ENCODE results near the gene LCE2C.
"Not testable (repeated sequence)": the region's sequence is repeated elsewhere in the genome, so short reads cannot be mapped to it uniquely, and the experiment has no call there.

The LCE2C gene

GRCh38 chr1:152674983-152675382 is at the start of gene LCE2C:
Gene LCE2C, plus strand, starts transcription at chr1:152675279. Its CDS starts 737 bp downstream, at chr1:152676016.
- in situ Hi-C loops (cut with HindIII; ENCODE audit: low sequenced_read_pairs), result not testable (repeated sequence)

DNA sequence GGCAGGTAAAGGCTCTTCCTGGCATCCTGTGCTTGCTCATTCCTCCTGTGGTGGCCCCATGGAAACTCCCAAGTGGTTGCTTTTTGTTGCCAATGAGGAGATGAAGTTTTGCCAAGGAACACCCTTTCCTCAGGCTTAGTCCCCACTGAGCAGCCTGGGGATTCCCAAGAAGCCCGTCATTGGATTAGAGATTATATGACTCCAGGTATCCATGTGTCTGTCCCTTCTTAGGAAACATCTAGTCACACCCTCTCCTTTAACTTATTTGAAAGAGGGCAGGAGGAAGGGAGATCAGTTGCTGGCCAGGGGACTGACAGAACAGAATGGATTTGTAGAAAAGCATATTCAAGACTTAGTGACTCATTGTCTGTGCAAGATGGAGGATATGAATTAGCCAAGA is 48.3 kb upstream of the LCE2C start:
- in situ Hi-C loops (cut with HindIII; ENCODE audit: low sequenced_read_pairs), result no loop called here

- in situ Hi-C loops (cut with HindIII; ENCODE audit: low sequenced_read_pairs), result no loop called here
These were observed 44.5 kb upstream of the LCE2C start for GRCh38 chr1:152630596-152630995.

- in situ Hi-C loops (cut with HindIII; ENCODE audit: low sequenced_read_pairs), result no loop called here
These were observed 34.7 kb upstream of the LCE2C start for GRCh38 chr1:152640351-152640750.

DNA sequence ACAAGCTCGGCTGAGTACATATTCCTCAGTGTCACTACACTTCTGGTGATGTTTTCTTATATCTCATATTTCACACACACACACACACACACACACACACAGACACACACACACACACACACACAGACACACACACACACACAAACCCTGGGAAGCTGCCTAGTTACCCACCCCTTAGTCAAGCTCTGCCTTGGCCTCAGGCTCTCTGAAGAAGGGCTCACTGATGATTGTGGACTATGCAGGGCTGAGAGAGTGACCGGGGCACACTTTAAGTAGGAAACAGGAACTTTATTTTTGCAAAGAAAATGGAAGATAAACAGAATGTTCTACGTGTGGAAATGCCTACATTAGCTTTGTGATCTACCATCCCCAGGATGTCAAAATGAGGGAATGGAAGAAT is 31.1 kb upstream of the LCE2C start:
- in situ Hi-C loops (cut with HindIII; ENCODE audit: low sequenced_read_pairs), result no loop called here

DNA sequence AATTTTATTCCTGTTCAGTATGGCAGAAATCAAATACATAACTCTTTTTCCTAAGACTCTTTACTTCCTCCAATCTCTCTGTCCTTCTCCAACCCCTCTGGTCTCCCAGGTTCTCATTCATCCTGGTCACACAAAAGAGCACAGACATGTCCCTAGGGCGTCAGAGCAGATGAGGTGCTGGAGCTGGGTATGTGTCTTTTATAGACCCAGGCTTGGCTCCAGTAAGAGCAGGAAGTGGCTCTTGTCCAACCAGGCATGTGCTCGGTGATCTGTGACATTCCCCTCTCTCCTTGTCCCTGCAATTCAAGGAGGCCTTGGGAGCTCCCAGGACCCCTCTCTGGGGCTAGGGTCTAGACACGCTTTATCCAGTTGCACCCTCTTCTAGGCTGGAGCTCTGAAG is 29.9 kb upstream of the LCE2C start:
- in situ Hi-C loops (cut with HindIII; ENCODE audit: low sequenced_read_pairs), result no loop called here

- in situ Hi-C loops (cut with HindIII; ENCODE audit: low sequenced_read_pairs), result no loop called here
These were observed 28.4 kb upstream of the LCE2C start for GRCh38 chr1:152646656-152647055.

- in situ Hi-C loops (cut with HindIII; ENCODE audit: low sequenced_read_pairs), result no loop called here
These were observed 21.0 kb upstream of the LCE2C start for GRCh38 chr1:152654110-152654509.

DNA sequence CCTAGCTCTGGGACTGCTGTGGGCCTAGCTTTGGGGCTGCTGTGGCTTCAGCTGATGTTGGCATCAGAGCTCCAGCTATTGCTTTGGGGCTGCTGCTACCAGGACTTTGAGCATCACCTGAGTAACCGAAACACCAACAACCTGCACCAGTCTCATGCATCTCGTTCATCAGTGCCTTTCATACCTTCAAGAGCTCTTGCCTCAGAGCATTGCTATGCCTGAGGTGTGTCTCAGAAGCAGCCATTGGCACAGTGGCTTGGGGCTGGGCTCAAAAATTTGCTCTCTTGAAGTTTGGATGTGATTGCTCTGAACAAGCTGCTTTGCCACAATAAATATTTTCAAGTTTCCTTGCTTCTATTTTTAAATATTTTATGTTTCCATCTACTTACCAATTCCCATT is 18.6 kb upstream of the LCE2C start:
- in situ Hi-C loops (cut with HindIII; ENCODE audit: low sequenced_read_pairs), result no loop called here

DNA sequence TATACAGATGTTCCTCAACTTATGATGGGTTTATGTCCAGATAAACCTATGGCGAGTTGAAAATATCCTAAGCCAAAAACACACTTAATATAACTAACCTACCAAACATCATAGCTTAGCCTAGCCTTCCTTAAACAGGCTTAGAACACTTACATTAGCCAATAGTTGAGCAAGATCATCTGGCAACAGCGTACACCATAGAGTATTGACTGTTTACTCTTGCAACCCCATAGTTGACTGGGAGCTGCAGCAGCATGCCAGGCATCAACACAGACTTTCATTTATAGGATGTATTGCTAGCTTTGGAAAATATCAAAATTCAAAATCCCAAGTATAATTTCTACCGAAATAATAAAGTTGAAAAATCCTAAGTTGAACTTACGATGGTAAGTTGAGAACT is 17.4 kb upstream of the LCE2C start:
- in situ Hi-C loops (cut with HindIII; ENCODE audit: low sequenced_read_pairs), result no loop called here

DNA sequence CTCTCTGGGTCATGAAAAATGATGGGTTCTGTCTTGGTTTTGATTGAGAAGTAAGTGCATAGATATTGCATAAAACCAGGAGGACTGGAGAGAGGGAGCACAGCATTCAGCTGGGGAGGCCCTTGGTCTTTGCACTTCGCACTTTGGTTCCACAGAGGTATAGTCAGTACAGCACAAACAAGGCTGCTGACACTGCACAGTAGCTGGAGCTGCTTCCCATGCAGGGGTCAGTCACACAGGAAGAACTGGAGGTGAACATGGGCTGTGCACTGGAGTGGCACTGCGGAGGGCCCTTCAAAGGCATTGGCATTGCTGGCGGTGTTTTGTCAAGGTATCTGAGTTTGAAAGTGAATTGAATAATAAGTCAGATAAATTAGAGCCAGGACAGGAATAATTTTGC is 16.4 kb upstream of the LCE2C start:
- in situ Hi-C loops (cut with HindIII; ENCODE audit: low sequenced_read_pairs), result no loop called here

- in situ Hi-C loops (cut with HindIII; ENCODE audit: low sequenced_read_pairs), result no loop called here
These were observed 12.0 kb upstream of the LCE2C start, which contains the start of gene LCE2D for GRCh38 chr1:152663098-152663497. Gene LCE2D, plus strand, starts transcription at chr1:152663380. Its CDS starts 726 bp downstream, at chr1:152664106.

DNA sequence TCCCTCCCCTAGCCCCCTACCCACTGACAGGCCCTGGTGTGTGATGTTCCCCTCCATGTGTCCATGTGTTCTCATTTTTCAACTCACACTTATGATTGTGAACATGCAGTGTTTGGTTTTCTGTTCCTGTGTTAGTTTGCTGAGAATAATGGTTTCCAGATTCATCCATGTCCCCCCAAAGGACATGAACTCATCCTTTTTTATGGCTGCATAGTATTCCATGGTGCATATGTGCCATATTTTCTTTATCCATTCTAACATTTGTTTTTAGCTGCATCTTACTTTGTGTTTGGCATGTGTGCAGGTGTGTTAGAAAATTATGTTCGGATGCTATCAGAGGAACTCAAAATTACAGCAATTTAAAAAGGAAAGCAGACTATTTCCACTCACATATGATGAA is 8.9 kb upstream of the LCE2C start:
- in situ Hi-C loops (cut with HindIII; ENCODE audit: low sequenced_read_pairs), result not testable (repeated sequence)

DNA sequence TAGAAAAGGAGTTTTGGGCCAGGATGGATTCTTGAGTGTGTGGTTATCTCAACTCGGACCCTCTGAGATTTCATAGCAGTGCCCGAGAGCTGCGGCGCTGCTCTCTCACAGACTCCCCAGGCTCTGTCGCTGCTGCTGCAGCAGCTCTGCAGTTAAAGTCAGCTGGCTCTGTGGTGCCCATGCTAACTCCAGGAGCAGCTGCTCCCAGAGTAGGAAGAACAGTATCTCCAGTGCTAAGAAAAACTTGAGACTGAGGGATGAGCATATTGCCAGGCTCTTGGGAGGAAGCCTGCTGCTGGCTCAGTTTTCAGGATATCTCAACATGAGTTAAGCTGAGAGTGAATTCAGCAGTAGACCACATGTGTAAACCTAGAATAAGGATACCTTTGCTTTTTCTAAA is 7.4 kb upstream of the LCE2C start:
- in situ Hi-C loops (cut with HindIII; ENCODE audit: low sequenced_read_pairs), result no loop called here

GRCh38 chr1:152673016-152673415 is 2.1 kb upstream of the LCE2C start:
- in situ Hi-C loops (cut with HindIII; ENCODE audit: low sequenced_read_pairs), result no loop called here

DNA sequence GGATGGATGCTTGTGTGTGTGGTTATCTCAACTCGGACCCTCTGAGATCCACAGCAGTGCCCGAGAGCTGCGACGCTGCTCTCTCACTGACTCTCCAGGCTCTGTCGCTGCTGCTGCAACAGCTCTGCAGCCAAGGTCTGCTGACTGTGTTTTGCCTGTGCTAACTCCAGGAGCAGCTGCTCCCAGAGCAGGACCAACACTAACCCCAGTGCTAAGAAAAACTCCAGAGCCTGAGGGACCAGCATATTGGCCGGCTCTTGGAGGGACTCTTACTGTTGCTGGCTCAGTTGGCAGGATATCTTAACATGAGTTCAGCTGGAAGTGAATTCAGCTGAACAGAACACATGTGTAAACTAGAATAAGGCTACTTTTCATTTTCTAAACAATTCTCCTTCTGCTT is 4.4 kb downstream of the LCE2C start:
- in situ Hi-C loops (cut with HindIII; ENCODE audit: low sequenced_read_pairs), result no loop called here

- in situ Hi-C loops (cut with HindIII; ENCODE audit: low sequenced_read_pairs), result no loop called here
These were observed 6.5 kb downstream of the LCE2C start for GRCh38 chr1:152681616-152682015.

DNA sequence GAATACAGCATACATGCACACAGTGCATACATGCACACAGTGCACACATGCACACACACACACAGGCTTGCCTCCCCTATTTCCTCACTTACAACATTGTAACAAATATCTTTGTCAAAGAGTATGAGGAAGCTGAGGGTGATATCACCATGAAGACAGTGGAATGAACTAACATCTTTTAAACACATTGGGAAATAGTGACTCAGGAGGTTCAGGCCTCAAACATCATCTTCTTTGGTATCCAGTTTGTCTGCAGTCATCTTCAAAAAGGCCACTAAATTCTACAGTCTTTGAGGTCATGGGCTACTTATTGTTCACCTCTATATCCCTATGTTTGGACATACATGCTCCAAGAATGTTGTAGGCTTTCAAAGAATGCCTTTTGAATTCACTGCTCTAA is 8.8 kb downstream of the LCE2C start:
- in situ Hi-C loops (cut with HindIII; ENCODE audit: low sequenced_read_pairs), result no loop called here

GRCh38 chr1:152685823-152686222 is 10.7 kb downstream of the LCE2C start, which contains the start of gene LCE2B:
Gene LCE2B, plus strand, starts transcription at chr1:152686123. Its CDS starts 721 bp downstream, at chr1:152686844.
- in situ Hi-C loops (cut with HindIII; ENCODE audit: low sequenced_read_pairs), result not testable (repeated sequence)

- in situ Hi-C loops (cut with HindIII; ENCODE audit: low sequenced_read_pairs), result loop anchor here (5.0 kb wide), 1 partner anchor 69 kb away; no protein-coding TSS in a partner anchor
These were observed 22.9 kb downstream of the LCE2C start, which contains the start of gene LCE2A for GRCh38 chr1:152697701-152698600. Gene LCE2A, plus strand, starts transcription at chr1:152698345. Its CDS starts 557 bp downstream, at chr1:152698902.

- in situ Hi-C loops (cut with HindIII; ENCODE audit: low sequenced_read_pairs), result loop anchor here (5.0 kb wide), 1 partner anchor 68 kb away; no protein-coding TSS in a partner anchor
These were observed 24.7 kb downstream of the LCE2C start for GRCh38 chr1:152699746-152700145.

DNA sequence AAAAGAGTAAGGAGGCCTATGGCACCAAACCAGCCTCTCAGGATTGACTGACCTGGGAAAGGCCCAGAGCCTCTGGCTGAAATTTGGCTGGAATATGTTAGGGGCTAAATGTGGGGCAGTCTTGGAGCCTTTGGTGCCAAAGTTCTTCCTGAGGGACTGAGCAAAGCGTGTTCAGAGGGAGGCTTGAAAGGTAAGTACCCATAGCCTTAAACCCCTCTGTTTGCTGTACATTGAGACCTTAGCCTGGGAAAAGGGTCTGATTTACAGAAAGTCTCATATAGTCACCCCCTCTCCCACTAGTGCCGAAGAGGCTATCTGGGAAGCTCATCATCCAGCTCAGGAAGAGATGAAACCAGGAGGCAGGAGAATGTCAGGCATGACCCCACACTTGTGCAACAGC is 32.8 kb downstream of the LCE2C start, which contains the start of gene LCE4A:
TSS of gene LCE4A (plus strand) at position 301 of the 400 bp plus-strand sequence. CDS start 916 bp downstream, outside the sequence.
- in situ Hi-C loops (cut with HindIII; ENCODE audit: low sequenced_read_pairs), result no loop called here
